GM23248 (cell line): ENCODE data around the gene UBXN11.

Source experiments
- EZH2 ChIP-seq: fragments of 200-600 bp; sonication (generic); IDR thresholded peaks from 2 replicates; pipeline ENCODE4 v1.6.1; 2018; ENCODE audit warnings: antibody characterized with exemption, mild to moderate bottlenecking; ENCODE audit not compliant: insufficient read depth, poor library complexity, severe bottlenecking
- EZH2phosphoT487 ChIP-seq: fragments of 200-600 bp; sonication (generic); IDR thresholded peaks from 2 replicates; pipeline ENCODE4 v1.6.1; 2018; ENCODE audit warnings: antibody characterized with exemption, moderate library complexity, mild to moderate bottlenecking, low read depth; ENCODE audit not compliant: insufficient read depth

GRCh38 chr1:26263212-26263611 is 43.2 kb downstream of the UBXN11 start:
- TF ChIP-seq EZH2: no peak
- no peak for TF ChIP-seq EZH2phosphoT487
